GM23338 (cell line): ENCODE measurements around the gene CHD5. TPM values are rescaled to one million over a fixed set of nuclear protein-coding genes. Genes with fewer than 3 reads are reported as not detected.

Experiments
- ATAC-seq: fragments of 200-7000 bp; cut with Tn5 transposase; 3 replicates; pipeline ENCODE4 v1.9.1; 2020
- DNase-seq: peaks from one replicate; pipeline ENCODE4 v3.0.0-alpha.2; 2015; ENCODE audit warnings: low spot score
- H2AFZ ChIP-seq: fragments of 200-600 bp; sonication (generic); 2 replicates; pipeline ENCODE4 v1.8.0; 2016; ENCODE audit warnings: antibody characterized with exemption, mild to moderate bottlenecking, moderate library complexity
- H3F3A ChIP-seq: fragments of 200-600 bp; sonication (generic); replicated peaks from 2 replicates; pipeline ENCODE4 v1.8.0; 2017; ENCODE audit warnings: antibody characterized with exemption, mixed run types, low read depth
- H3K27ac ChIP-seq: fragments of 200-600 bp; sonication (generic); 2 replicates; pipeline ENCODE4 v1.6.1; 2016; ENCODE audit warnings: low read depth
- H3K27me3 ChIP-seq: fragments of 200-600 bp; sonication (generic); 2 replicates; pipeline ENCODE4 v1.8.0; 2016; ENCODE audit warnings: mild to moderate bottlenecking, mixed run types, moderate library complexity; ENCODE audit not compliant: insufficient read depth
- H3K36me3 ChIP-seq: fragments of 200-600 bp; sonication (generic); 2 replicates; pipeline ENCODE4 v1.8.0; 2016; ENCODE audit warnings: mild to moderate bottlenecking; ENCODE audit not compliant: insufficient read depth
- H3K4me1 ChIP-seq: fragments of 200-600 bp; sonication (generic); 2 replicates; pipeline ENCODE4 v1.8.0; 2016; ENCODE audit warnings: mild to moderate bottlenecking, moderate library complexity; ENCODE audit not compliant: insufficient read depth
- H3K4me2 ChIP-seq: fragments of 200-600 bp; sonication (generic); 2 replicates; pipeline ENCODE4 v1.7.1; 2017; ENCODE audit warnings: mixed run types
- H3K4me3 ChIP-seq: fragments of 200-600 bp; sonication (generic); 2 replicates; pipeline ENCODE4 v1.6.1; 2016; ENCODE audit warnings: mixed run types
- H3K79me2 ChIP-seq: fragments of 200-600 bp; sonication (generic); replicated peaks from 2 replicates; pipeline ENCODE4 v1.8.0; 2017; ENCODE audit warnings: mild to moderate bottlenecking; ENCODE audit not compliant: insufficient read depth
- H3K9me2 ChIP-seq: fragments of 200-600 bp; sonication (generic); 2 replicates; pipeline ENCODE4 v1.8.0; 2017; ENCODE audit not compliant: insufficient read depth
- H4K20me1 ChIP-seq: fragments of 200-600 bp; sonication (generic); replicated peaks from 2 replicates; pipeline ENCODE4 v1.8.0; 2017; ENCODE audit warnings: mild to moderate bottlenecking; ENCODE audit not compliant: insufficient read depth
- H3K27ac Mint-ChIP-seq: 2 replicates; pipeline ENCODE4 v1.8.0; 2020; ENCODE audit warnings: inconsistent platforms, mild to moderate bottlenecking, moderate library complexity, mixed read lengths
- H3K27me3 Mint-ChIP-seq: 3 replicates; pipeline ENCODE4 v1.8.0; 2022; ENCODE audit warnings: low read depth, mild to moderate bottlenecking, moderate library complexity, mixed read lengths, inconsistent platforms; ENCODE audit not compliant: insufficient read depth, poor library complexity
- H3K36me3 Mint-ChIP-seq: 3 replicates; pipeline ENCODE4 v1.8.0; 2021; ENCODE audit warnings: low read depth, mild to moderate bottlenecking, inconsistent platforms, moderate library complexity, mixed read lengths
- H3K4me1 Mint-ChIP-seq: 3 replicates; pipeline ENCODE4 v1.8.0; 2020; ENCODE audit warnings: mild to moderate bottlenecking, inconsistent platforms, mixed read lengths
- H3K4me3 Mint-ChIP-seq: 3 replicates; pipeline ENCODE4 v1.8.0; 2021; ENCODE audit warnings: moderate library complexity, mild to moderate bottlenecking, inconsistent platforms, mixed read lengths
- H3K9me3 Mint-ChIP-seq: 3 replicates; pipeline ENCODE4 v1.8.0; 2020; ENCODE audit warnings: moderate library complexity, mild to moderate bottlenecking, inconsistent platforms, mixed read lengths
- CREB1 ChIP-seq: fragments of 250-450 bp; sonication (Bioruptor Pico); IDR thresholded peaks from 2 replicates; pipeline ENCODE4 v1.5.0; 2020; ENCODE audit warnings: low read depth, mild to moderate bottlenecking, moderate library complexity
- CTCF ChIP-seq, 2 experiments: fragments of 200-600 bp in 1 of 2; sonication (generic) in 1 of 2; conservative IDR thresholded peaks; 2 replicates each; pipeline versions ENCODE4 v1.5.1 to v1.6.1; 2016 to 2017; ENCODE audit warnings: antibody characterized with exemption in 2 of 2, low read depth in 2 of 2, mild to moderate bottlenecking in 2 of 2, moderate library complexity in 1 of 2
- EZH2 ChIP-seq: fragments of 200-600 bp; sonication (generic); IDR thresholded peaks from one replicate; pipeline ENCODE4 v1.8.0; 2017; ENCODE audit warnings: antibody characterized with exemption, mild to moderate bottlenecking, low read depth; ENCODE audit not compliant: unreplicated experiment
- EZH2phosphoT487 ChIP-seq: fragments of 200-600 bp; sonication (generic); IDR thresholded peaks from one replicate; pipeline ENCODE4 v1.8.1; 2018; ENCODE audit warnings: antibody characterized with exemption; ENCODE audit not compliant: unreplicated experiment
- JUNB ChIP-seq: IDR thresholded peaks from one replicate; pipeline ENCODE4 v1.6.1; 2016; ENCODE audit warnings: antibody characterized with exemption; ENCODE audit not compliant: unreplicated experiment
- NANOG ChIP-seq: IDR thresholded peaks from 2 replicates; pipeline ENCODE4 v1.6.1; 2016; ENCODE audit warnings: antibody characterized with exemption, borderline replicate concordance
- POLR2AphosphoS5 ChIP-seq: IDR thresholded peaks from 2 replicates; pipeline ENCODE4 v1.6.1; 2016; ENCODE audit warnings: antibody characterized with exemption, low read depth
- STAT1 ChIP-seq: IDR thresholded peaks from one replicate; pipeline ENCODE4 v1.6.1; 2016; ENCODE audit warnings: antibody characterized with exemption; ENCODE audit not compliant: unreplicated experiment
- ZNF114 ChIP-seq: fragments of 250-450 bp; sonication (Bioruptor Pico); IDR thresholded peaks from 2 replicates; pipeline ENCODE4 v1.5.0; 2020; ENCODE audit warnings: mild to moderate bottlenecking, moderate library complexity
- ZNF331 ChIP-seq: fragments of 250-450 bp; sonication (Bioruptor Pico); IDR thresholded peaks from 2 replicates; pipeline ENCODE4 v1.5.0; 2020; ENCODE audit warnings: low read depth, mild to moderate bottlenecking, moderate library complexity
- polyA plus RNA-seq: library from polyadenylated mRNA; unstranded; fragments of >200 nt; fragmentation: Nextera tagmentation; extraction: Ambion mirVana; gene quantifications from 2 replicates; pipeline ENCODE4 v1.2.1, GENCODE V29; 2016
- total RNA-seq: library from RNA; depleted of rRNA; stranded (reverse); fragments of >200 nt; shearing (Covaris generic); gene quantifications from 2 replicates; pipeline ENCODE4 v1.2.3, GENCODE V29; 2014
- TF ChIP-seq, protein P1 (sequence below): fragments of 250-450 bp; sonication (Bioruptor Pico); IDR thresholded peaks from 2 replicates; pipeline ENCODE4 v1.5.0; 2020; ENCODE audit warnings: mild to moderate bottlenecking, moderate library complexity
- TF ChIP-seq, protein P2 (sequence below): IDR thresholded peaks from one replicate; pipeline ENCODE4 v1.6.1; 2018; ENCODE audit warnings: antibody characterized with exemption; ENCODE audit not compliant: unreplicated experiment
- TF ChIP-seq, protein P3 (sequence below): IDR thresholded peaks from 2 replicates; pipeline ENCODE4 v1.6.1; 2016; ENCODE audit warnings: antibody characterized with exemption

Gene CHD5
- total and polyA plus RNA-seq, 2 experiments from 2014 or later = 0.32 to 1.0 TPM

GRCh38 chr1:6198646-6199297 is 18.7 kb upstream of the CHD5 start:
- no peak overlapping the region for H2AFZ ChIP-seq
- peak; percentile 23 for ATAC-seq
- no peaks in the 10 kb centered on the region for H3K27me3 ChIP-seq
- TF ChIP-seq, protein P1, sequence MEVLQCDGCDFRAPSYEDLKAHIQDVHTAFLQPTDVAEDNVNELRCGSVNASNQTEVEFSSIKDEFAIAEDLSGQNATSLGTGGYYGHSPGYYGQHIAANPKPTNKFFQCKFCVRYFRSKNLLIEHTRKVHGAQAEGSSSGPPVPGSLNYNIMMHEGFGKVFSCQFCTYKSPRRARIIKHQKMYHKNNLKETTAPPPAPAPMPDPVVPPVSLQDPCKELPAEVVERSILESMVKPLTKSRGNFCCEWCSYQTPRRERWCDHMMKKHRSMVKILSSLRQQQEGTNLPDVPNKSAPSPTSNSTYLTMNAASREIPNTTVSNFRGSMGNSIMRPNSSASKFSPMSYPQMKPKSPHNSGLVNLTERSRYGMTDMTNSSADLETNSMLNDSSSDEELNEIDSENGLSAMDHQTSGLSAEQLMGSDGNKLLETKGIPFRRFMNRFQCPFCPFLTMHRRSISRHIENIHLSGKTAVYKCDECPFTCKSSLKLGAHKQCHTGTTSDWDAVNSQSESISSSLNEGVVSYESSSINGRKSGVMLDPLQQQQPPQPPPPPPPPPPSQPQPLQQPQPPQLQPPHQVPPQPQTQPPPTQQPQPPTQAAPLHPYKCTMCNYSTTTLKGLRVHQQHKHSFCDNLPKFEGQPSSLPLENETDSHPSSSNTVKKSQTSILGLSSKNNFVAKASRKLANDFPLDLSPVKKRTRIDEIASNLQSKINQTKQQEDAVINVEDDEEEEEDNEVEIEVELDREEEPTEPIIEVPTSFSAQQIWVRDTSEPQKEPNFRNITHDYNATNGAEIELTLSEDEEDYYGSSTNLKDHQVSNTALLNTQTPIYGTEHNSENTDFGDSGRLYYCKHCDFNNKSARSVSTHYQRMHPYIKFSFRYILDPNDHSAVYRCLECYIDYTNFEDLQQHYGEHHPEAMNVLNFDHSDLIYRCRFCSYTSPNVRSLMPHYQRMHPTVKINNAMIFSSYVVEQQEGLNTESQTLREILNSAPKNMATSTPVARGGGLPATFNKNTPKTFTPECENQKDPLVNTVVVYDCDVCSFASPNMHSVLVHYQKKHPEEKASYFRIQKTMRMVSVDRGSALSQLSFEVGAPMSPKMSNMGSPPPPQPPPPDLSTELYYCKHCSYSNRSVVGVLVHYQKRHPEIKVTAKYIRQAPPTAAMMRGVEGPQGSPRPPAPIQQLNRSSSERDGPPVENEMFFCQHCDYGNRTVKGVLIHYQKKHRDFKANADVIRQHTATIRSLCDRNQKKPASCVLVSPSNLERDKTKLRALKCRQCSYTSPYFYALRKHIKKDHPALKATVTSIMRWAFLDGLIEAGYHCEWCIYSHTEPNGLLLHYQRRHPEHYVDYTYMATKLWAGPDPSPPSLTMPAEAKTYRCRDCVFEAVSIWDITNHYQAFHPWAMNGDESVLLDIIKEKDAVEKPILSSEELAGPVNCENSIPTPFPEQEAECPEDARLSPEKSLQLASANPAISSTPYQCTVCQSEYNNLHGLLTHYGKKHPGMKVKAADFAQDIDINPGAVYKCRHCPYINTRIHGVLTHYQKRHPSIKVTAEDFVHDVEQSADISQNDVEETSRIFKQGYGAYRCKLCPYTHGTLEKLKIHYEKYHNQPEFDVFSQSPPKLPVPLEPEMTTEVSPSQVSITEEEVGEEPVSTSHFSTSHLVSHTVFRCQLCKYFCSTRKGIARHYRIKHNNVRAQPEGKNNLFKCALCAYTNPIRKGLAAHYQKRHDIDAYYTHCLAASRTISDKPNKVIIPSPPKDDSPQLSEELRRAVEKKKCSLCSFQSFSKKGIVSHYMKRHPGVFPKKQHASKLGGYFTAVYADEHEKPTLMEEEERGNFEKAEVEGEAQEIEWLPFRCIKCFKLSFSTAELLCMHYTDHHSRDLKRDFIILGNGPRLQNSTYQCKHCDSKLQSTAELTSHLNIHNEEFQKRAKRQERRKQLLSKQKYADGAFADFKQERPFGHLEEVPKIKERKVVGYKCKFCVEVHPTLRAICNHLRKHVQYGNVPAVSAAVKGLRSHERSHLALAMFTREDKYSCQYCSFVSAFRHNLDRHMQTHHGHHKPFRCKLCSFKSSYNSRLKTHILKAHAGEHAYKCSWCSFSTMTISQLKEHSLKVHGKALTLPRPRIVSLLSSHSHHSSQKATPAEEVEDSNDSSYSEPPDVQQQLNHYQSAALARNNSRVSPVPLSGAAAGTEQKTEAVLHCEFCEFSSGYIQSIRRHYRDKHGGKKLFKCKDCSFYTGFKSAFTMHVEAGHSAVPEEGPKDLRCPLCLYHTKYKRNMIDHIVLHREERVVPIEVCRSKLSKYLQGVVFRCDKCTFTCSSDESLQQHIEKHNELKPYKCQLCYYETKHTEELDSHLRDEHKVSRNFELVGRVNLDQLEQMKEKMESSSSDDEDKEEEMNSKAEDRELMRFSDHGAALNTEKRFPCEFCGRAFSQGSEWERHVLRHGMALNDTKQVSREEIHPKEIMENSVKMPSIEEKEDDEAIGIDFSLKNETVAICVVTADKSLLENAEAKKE (CRISPR knock-in tag) = no peak
- TF ChIP-seq ZNF114 (no peak), EZH2phosphoT487 (no peak), ZNF331 (no peak), EZH2 (no peak), POLR2AphosphoS5 (no peak), STAT1 (no peak), CTCF (conservative IDR thresholded peaks at IDR 0.05; ENCODE audit: low read depth in 2 of 2) (no peak), CREB1 (CRISPR knock-in tag) (no peak), JUNB (no peak), NANOG (no peak)
- TF ChIP-seq, protein P2, sequence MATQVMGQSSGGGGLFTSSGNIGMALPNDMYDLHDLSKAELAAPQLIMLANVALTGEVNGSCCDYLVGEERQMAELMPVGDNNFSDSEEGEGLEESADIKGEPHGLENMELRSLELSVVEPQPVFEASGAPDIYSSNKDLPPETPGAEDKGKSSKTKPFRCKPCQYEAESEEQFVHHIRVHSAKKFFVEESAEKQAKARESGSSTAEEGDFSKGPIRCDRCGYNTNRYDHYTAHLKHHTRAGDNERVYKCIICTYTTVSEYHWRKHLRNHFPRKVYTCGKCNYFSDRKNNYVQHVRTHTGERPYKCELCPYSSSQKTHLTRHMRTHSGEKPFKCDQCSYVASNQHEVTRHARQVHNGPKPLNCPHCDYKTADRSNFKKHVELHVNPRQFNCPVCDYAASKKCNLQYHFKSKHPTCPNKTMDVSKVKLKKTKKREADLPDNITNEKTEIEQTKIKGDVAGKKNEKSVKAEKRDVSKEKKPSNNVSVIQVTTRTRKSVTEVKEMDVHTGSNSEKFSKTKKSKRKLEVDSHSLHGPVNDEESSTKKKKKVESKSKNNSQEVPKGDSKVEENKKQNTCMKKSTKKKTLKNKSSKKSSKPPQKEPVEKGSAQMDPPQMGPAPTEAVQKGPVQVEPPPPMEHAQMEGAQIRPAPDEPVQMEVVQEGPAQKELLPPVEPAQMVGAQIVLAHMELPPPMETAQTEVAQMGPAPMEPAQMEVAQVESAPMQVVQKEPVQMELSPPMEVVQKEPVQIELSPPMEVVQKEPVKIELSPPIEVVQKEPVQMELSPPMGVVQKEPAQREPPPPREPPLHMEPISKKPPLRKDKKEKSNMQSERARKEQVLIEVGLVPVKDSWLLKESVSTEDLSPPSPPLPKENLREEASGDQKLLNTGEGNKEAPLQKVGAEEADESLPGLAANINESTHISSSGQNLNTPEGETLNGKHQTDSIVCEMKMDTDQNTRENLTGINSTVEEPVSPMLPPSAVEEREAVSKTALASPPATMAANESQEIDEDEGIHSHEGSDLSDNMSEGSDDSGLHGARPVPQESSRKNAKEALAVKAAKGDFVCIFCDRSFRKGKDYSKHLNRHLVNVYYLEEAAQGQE = no peak
- TF ChIP-seq, protein P3, sequence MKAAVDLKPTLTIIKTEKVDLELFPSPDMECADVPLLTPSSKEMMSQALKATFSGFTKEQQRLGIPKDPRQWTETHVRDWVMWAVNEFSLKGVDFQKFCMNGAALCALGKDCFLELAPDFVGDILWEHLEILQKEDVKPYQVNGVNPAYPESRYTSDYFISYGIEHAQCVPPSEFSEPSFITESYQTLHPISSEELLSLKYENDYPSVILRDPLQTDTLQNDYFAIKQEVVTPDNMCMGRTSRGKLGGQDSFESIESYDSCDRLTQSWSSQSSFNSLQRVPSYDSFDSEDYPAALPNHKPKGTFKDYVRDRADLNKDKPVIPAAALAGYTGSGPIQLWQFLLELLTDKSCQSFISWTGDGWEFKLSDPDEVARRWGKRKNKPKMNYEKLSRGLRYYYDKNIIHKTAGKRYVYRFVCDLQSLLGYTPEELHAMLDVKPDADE = no peak
- H3K9me3 Mint-ChIP-seq = no peaks in the 10 kb centered on the region
- no peak for DNase-seq
- peak overlapping the region; percentile 90 for H3K27ac Mint-ChIP-seq
- H3K9me2 ChIP-seq = no peaks in the 10 kb centered on the region
- peaks cover 33% of the 10 kb centered on the region for H3K4me1 Mint-ChIP-seq
- peaks cover 43% of the 10 kb centered on the region for H3K36me3 ChIP-seq
- H4K20me1 ChIP-seq = peaks cover 44% of the 10 kb centered on the region
- peaks cover 13% of the 10 kb centered on the region for H3K27me3 Mint-ChIP-seq
- H3K79me2 ChIP-seq = peaks cover 56% of the 10 kb centered on the region
- H3K4me1 ChIP-seq = peaks cover 24% of the 10 kb centered on the region
- peak overlapping the region; percentile 73 for H3K27ac ChIP-seq
- H3F3A ChIP-seq = peaks cover 29% of the 10 kb centered on the region
- peak overlapping the region; percentile 98 for H3K4me2 ChIP-seq
- H3K4me3 ChIP-seq = peak overlapping the region; percentile 89
- peaks cover 48% of the 10 kb centered on the region for H3K36me3 Mint-ChIP-seq
- H3K4me3 Mint-ChIP-seq = peak overlapping the region; percentile 88
